MCF 10A (cell line): ENCODE measurements around the gene AP2M1. TPM values are rescaled to one million over a fixed set of nuclear protein-coding genes. Genes with fewer than 3 reads are reported as not detected.

Experiments used
- BruUV-seq: library from RNA; stranded (reverse); fragments of 400-500 nt; replicated peaks from 2 replicates; lab custom pipeline; 2021; lab: Mats Ljungman, UMichigan
- CTCF ChIA-PET: fragments of 300-600 bp; sonication (Branson Sonifier 250); formaldehyde crosslinking; extraction: SDS; loops from one replicate; lab custom pipeline; 2021; ENCODE audit warnings: antibody characterized with exemption, inconsistent platforms; lab: Yijun Ruan, JAX
- POLR2A ChIA-PET: fragments of 300-600, 350-650 bp; sonication (Branson Sonifier 250); formaldehyde crosslinking; extraction: SDS; loops from one replicate; lab custom pipeline; 2020; ENCODE audit warnings: antibody characterized with exemption, inconsistent platforms; lab: Yijun Ruan, JAX
- DNase-seq: peaks from one replicate; pipeline ENCODE4 v3.0.0-alpha.2; 2018; ENCODE audit not compliant: unreplicated experiment
- H3K27ac Mint-ChIP-seq: one replicate; pipeline ENCODE4 v1.8.0; 2022; ENCODE audit warnings: mild to moderate bottlenecking, low read depth, mixed read lengths; ENCODE audit not compliant: unreplicated experiment
- H3K27me3 Mint-ChIP-seq: one replicate; pipeline ENCODE4 v1.8.0; 2022; ENCODE audit warnings: mixed read lengths; ENCODE audit not compliant: insufficient read depth, unreplicated experiment
- H3K36me3 Mint-ChIP-seq: one replicate; pipeline ENCODE4 v1.8.0; 2022; ENCODE audit warnings: mild to moderate bottlenecking, moderate library complexity, mixed read lengths; ENCODE audit not compliant: insufficient read depth, unreplicated experiment
- H3K4me1 Mint-ChIP-seq: one replicate; pipeline ENCODE4 v1.8.0; 2022; ENCODE audit warnings: mixed read lengths; ENCODE audit not compliant: insufficient read depth, unreplicated experiment
- H3K4me3 Mint-ChIP-seq: one replicate; pipeline ENCODE4 v1.8.0; 2022; ENCODE audit warnings: mild to moderate bottlenecking, moderate library complexity, mixed read lengths; ENCODE audit not compliant: unreplicated experiment
- H3K9me3 Mint-ChIP-seq: one replicate; pipeline ENCODE4 v1.8.0; 2022; ENCODE audit warnings: mixed read lengths; ENCODE audit not compliant: unreplicated experiment
- CTCF ChIP-seq: fragments of 200-600 bp; IDR thresholded peaks from one replicate; pipeline ENCODE4 v1.8.0; 2022; ENCODE audit warnings: antibody characterized with exemption, mild to moderate bottlenecking; ENCODE audit not compliant: unreplicated experiment
- intact Hi-C: fragments of 100-400 bp; cut with micrococcal nuclease; formaldehyde crosslinking; loops from 2 replicates; pipeline ENCODE4 v1.14.1; 2022
- total RNA-seq: library from RNA; stranded (reverse); gene quantifications from 2 replicates; pipeline ENCODE4 v1.2.3, GENCODE V29; 2022

The AP2M1 gene
- total RNA-seq, 1 experiment from 2014 or later = 301 TPM

DNA sequence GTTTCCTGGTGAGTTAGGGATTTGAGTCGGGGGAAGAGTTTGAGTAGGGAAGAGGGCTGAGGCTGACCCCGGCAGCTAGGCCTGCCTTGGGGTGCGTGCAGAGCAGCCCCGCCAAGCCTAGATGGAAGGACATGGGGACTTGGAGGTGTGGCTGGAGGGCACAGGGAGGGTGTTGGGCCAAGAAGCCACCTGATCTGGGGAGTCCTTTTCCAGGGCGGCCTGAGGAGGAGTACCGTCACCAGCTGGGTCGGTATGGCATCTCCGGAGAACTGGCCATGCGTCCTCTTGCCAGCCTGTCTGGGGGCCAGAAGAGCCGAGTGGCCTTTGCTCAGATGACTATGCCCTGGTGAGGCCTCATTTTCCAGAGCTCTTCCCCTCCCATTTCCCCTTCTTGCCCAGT, 18.2 kb downstream of the AP2M1 start:
- H3K36me3 Mint-ChIP-seq = peaks cover 80% of the 10 kb centered on the region
- H3K27ac Mint-ChIP-seq = no peak overlapping the region
- H3K4me1 Mint-ChIP-seq = peaks cover 1% of the 10 kb centered on the region
- BruUV-seq = no TSS peak
- intact Hi-C loops = no loop called here
- no peak for DNase-seq
- no peak overlapping the region for H3K4me3 Mint-ChIP-seq
- no peaks in the 10 kb centered on the region for H3K27me3 Mint-ChIP-seq
- ChIA-PET CTCF (no interaction called here), POLR2A (no interaction called here)
- no peaks in the 10 kb centered on the region for H3K9me3 Mint-ChIP-seq
- no peak for TF ChIP-seq CTCF

DNA sequence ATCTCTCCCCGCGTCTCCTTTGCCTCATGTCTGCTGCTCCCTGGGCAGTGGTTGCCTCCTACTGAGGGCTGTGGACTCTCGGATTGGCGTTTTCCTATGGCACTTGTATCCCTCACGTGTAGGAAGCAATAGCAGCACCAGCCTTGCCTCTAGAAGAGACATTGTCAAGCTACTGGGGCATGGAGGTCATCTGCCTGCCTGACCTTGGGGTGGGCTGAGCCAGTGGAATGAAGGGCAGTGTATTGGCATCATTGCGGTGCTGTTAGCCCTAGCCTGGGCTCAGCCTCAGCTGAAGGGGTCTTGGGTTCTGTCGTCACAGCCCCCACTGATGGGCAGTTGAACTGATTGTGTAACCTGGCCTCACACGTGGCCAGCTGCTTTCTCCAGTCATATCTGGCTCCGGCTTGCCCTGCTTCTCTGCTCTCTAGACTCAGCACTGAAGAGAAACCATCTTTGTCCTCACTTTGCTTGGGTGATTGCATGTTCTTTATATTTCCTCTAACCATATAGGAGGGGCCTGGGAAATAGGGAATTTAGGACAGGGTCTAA, 19.4 kb downstream of the AP2M1 start:
- no TSS peak for BruUV-seq
- Mint-ChIP-seq H3K4me3 (no peak overlapping the region), H3K4me1 (no peaks in the 10 kb centered on the region), H3K9me3 (no peaks in the 10 kb centered on the region), H3K27me3 (no peaks in the 10 kb centered on the region), H3K27ac (no peak overlapping the region), H3K36me3 (peaks cover 70% of the 10 kb centered on the region)
- TF ChIP-seq CTCF = no peak
- intact Hi-C loops = no loop called here
- ChIA-PET POLR2A (interaction anchor here (0.7 kb wide), 1 partner anchor 42 kb away, joined by 3 read pairs; no protein-coding TSS in a partner anchor), CTCF (interaction anchor here (1.0 kb wide), 1 partner anchor 34 kb away, joined by 3 read pairs; no protein-coding TSS in a partner anchor)
- DNase-seq = no peak

GRCh38 chr3:184196536-184196935, 21.9 kb downstream of the AP2M1 start:
- no TSS peak for BruUV-seq
- Mint-ChIP-seq H3K27ac (no peak overlapping the region), H3K4me3 (no peak overlapping the region), H3K27me3 (no peaks in the 10 kb centered on the region), H3K4me1 (no peaks in the 10 kb centered on the region), H3K9me3 (no peaks in the 10 kb centered on the region), H3K36me3 (peaks cover 47% of the 10 kb centered on the region)
- intact Hi-C loops = no loop called here
- no peak for DNase-seq
- CTCF ChIA-PET = interaction anchor here (0.6 kb wide), 1 partner anchor 152 kb away, joined by 3 read pairs; no protein-coding TSS in a partner anchor
- POLR2A ChIA-PET = no interaction called here
- no peak for TF ChIP-seq CTCF

DNA sequence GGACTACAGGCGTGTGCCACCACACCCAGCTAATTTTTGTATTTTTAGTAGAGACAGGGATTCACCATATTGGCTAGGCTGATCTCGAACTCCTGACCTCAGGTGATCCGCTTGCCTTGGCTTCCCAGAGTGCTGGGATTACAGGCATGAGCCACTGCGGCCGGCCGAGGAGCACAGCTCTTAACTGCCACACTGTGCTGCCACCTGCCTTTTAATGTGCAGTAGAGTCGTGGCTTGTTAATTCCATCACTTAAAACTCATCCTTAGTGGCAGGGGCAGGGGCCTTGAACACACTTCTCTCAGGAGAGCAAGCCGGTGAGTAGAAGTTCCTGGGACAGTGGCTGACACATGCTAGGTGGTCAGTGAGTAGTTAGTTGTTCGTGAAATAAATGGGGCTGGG, 23.9 kb downstream of the AP2M1 start:
- peaks cover 27% of the 10 kb centered on the region for H3K36me3 Mint-ChIP-seq
- no peaks in the 10 kb centered on the region for H3K9me3 Mint-ChIP-seq
- DNase-seq = no peak
- intact Hi-C loops = no loop called here
- no peaks in the 10 kb centered on the region for H3K27me3 Mint-ChIP-seq
- H3K4me3 Mint-ChIP-seq = no peak overlapping the region
- TF ChIP-seq CTCF = no peak
- H3K4me1 Mint-ChIP-seq = no peaks in the 10 kb centered on the region
- BruUV-seq = no TSS peak
- H3K27ac Mint-ChIP-seq = no peak overlapping the region
- POLR2A ChIA-PET = no interaction called here
- CTCF ChIA-PET = no interaction called here
